K562 (cell line): ENCODE results near the gene VCX3A.

ENCODE experiments used
- EZH2 ChIP-seq: IDR thresholded peaks from 2 replicates; pipeline ENCODE4 v1.6.1; 2012; ENCODE audit warnings: low read depth, mild to moderate bottlenecking, inconsistent platforms, low read length, borderline replicate concordance
- POLR2A ChIP-seq: fragments of 450-650 bp; conservative IDR thresholded peaks from 2 replicates; pipeline ENCODE4 v1.6.1; 2016
- POLR2AphosphoS5 ChIP-seq: IDR thresholded peaks from 2 replicates; pipeline ENCODE4 v1.6.1; 2011; ENCODE audit warnings: mild to moderate bottlenecking, low read depth, low read length, moderate library complexity; ENCODE audit not compliant: control insufficient read depth, insufficient read depth
- SMAD3 ChIP-seq: fragments of 450-650 bp; formaldehyde crosslinking; conservative IDR thresholded peaks from 2 replicates; pipeline ENCODE4 v1.4.0; 2020; ENCODE audit warnings: mild to moderate bottlenecking
- TAF1 ChIP-seq: IDR thresholded peaks from 2 replicates; pipeline ENCODE4 v1.6.1; 2011; ENCODE audit warnings: mild to moderate bottlenecking, low read length, moderate library complexity; ENCODE audit not compliant: insufficient read depth, control insufficient read depth, severe bottlenecking; ENCODE audit errors: extremely low read depth
- TARDBP ChIP-seq: fragments of 450-650 bp; IDR thresholded peaks from 2 replicates; pipeline ENCODE4 v1.6.1; 2016
- ZNF445 ChIP-seq: fragments of 250-450 bp; sonication (Bioruptor Pico); IDR thresholded peaks from 2 replicates; pipeline ENCODE4 v1.4.0; 2020; ENCODE audit warnings: low read depth, mild to moderate bottlenecking, moderate library complexity
- TF ChIP-seq, protein P1 (sequence below): sonication (generic); formaldehyde crosslinking; IDR thresholded peaks from 2 replicates; pipeline ENCODE4 v1.8.1; 2023; ENCODE audit warnings: mild to moderate bottlenecking, missing genetic modification reagents, moderate library complexity
- TF ChIP-seq, protein P2 (sequence below): fragments of 450-650 bp; formaldehyde crosslinking; IDR thresholded peaks from 2 replicates; pipeline ENCODE4 v1.4.0; 2022; ENCODE audit warnings: mild to moderate bottlenecking, moderate library complexity
- TF ChIP-seq, protein P3 (sequence below), 3 experiments: IDR thresholded peaks in 2 of 3; conservative IDR thresholded peaks in 1 of 3; 2 replicates each; pipeline ENCODE4 v1.5.1; 2011 to 2012; ENCODE audit warnings: low read length in 3 of 3, mild to moderate bottlenecking in 3 of 3, control low read depth in 2 of 3, improper control_type of control experiment in 1 of 3, inconsistent platforms in 1 of 3, low read depth in 1 of 3, mixed read lengths in 1 of 3, moderate library complexity in 1 of 3; ENCODE audit not compliant: insufficient read depth in 2 of 3
- TF ChIP-seq, protein P4 (sequence below), 2 experiments: fragments of 450-650 bp in 1 of 2; sonication (generic) in 1 of 2; formaldehyde crosslinking; conservative IDR thresholded peaks; 2 replicates each; pipeline versions ENCODE4 v1.4.0 to v1.8.1; 2020 to 2022; ENCODE audit warnings: mild to moderate bottlenecking in 1 of 2, missing genetic modification reagents in 1 of 2
- TF ChIP-seq, protein P5 (sequence below): fragments of 250-450 bp; sonication (Bioruptor Pico); IDR thresholded peaks from 2 replicates; pipeline ENCODE4 v1.5.0; 2022; ENCODE audit warnings: mild to moderate bottlenecking
- TF ChIP-seq, protein P6 (sequence below): fragments of 250-450 bp; sonication (Bioruptor Pico); IDR thresholded peaks from 2 replicates; pipeline ENCODE4 v1.4.0; 2020
- TF ChIP-seq, protein P7 (sequence below): fragments of 250-450 bp; sonication (Bioruptor Pico); IDR thresholded peaks from 2 replicates; pipeline ENCODE4 v1.8.0; 2021; ENCODE audit warnings: borderline replicate concordance, mild to moderate bottlenecking, moderate library complexity; ENCODE audit not compliant: poor library complexity, severe bottlenecking

DNA sequence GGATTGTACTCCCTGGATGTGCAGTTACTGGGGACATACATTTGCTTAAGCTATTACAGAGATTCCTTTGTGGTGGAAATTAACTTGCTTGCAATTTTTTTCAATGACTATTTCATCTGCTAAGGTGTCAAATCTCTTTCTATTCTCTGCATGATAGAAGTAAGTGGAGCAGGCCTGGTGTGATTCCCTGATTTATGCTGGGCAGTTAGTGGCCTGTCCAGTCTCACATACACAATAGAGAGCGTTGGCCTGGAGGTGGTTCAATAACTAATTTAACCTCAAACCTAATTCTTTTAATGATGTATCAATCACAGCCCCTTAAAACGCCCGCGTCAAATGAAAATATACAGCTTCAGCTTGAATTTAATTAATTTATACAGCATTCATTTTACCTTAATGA lies 28.5 kb downstream of the VCX3A start:
- no peak for TF ChIP-seq EZH2
- no peak for TF ChIP-seq POLR2A
- TF ChIP-seq, protein P1, sequence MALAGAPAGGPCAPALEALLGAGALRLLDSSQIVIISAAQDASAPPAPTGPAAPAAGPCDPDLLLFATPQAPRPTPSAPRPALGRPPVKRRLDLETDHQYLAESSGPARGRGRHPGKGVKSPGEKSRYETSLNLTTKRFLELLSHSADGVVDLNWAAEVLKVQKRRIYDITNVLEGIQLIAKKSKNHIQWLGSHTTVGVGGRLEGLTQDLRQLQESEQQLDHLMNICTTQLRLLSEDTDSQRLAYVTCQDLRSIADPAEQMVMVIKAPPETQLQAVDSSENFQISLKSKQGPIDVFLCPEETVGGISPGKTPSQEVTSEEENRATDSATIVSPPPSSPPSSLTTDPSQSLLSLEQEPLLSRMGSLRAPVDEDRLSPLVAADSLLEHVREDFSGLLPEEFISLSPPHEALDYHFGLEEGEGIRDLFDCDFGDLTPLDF = no peak
- no peak for TF ChIP-seq TARDBP
- TF ChIP-seq, protein P2, sequence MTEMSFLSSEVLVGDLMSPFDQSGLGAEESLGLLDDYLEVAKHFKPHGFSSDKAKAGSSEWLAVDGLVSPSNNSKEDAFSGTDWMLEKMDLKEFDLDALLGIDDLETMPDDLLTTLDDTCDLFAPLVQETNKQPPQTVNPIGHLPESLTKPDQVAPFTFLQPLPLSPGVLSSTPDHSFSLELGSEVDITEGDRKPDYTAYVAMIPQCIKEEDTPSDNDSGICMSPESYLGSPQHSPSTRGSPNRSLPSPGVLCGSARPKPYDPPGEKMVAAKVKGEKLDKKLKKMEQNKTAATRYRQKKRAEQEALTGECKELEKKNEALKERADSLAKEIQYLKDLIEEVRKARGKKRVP (CRISPR knock-in tag) = no peak
- TF ChIP-seq ZNF445 (CRISPR knock-in tag) = no peak
- no peak for TF ChIP-seq SMAD3 (CRISPR knock-in tag)
- no peak for TF ChIP-seq POLR2AphosphoS5
- TF ChIP-seq, protein P3, sequence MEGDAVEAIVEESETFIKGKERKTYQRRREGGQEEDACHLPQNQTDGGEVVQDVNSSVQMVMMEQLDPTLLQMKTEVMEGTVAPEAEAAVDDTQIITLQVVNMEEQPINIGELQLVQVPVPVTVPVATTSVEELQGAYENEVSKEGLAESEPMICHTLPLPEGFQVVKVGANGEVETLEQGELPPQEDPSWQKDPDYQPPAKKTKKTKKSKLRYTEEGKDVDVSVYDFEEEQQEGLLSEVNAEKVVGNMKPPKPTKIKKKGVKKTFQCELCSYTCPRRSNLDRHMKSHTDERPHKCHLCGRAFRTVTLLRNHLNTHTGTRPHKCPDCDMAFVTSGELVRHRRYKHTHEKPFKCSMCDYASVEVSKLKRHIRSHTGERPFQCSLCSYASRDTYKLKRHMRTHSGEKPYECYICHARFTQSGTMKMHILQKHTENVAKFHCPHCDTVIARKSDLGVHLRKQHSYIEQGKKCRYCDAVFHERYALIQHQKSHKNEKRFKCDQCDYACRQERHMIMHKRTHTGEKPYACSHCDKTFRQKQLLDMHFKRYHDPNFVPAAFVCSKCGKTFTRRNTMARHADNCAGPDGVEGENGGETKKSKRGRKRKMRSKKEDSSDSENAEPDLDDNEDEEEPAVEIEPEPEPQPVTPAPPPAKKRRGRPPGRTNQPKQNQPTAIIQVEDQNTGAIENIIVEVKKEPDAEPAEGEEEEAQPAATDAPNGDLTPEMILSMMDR (IDR thresholded peaks at IDR 0.05 in 2 of 3, conservative IDR thresholded peaks at IDR 0.05 in 1 of 3; ENCODE audit: insufficient read depth in 2 of 3, low read depth in 1 of 3, low read length in 3 of 3) = no peak
- TF ChIP-seq, protein P4, sequence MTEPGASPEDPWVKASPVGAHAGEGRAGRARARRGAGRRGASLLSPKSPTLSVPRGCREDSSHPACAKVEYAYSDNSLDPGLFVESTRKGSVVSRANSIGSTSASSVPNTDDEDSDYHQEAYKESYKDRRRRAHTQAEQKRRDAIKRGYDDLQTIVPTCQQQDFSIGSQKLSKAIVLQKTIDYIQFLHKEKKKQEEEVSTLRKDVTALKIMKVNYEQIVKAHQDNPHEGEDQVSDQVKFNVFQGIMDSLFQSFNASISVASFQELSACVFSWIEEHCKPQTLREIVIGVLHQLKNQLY (CRISPR knock-in tag; conservative IDR thresholded peaks at IDR 0.05) = no peak
- TF ChIP-seq TAF1 = no peak
- TF ChIP-seq, protein P5, sequence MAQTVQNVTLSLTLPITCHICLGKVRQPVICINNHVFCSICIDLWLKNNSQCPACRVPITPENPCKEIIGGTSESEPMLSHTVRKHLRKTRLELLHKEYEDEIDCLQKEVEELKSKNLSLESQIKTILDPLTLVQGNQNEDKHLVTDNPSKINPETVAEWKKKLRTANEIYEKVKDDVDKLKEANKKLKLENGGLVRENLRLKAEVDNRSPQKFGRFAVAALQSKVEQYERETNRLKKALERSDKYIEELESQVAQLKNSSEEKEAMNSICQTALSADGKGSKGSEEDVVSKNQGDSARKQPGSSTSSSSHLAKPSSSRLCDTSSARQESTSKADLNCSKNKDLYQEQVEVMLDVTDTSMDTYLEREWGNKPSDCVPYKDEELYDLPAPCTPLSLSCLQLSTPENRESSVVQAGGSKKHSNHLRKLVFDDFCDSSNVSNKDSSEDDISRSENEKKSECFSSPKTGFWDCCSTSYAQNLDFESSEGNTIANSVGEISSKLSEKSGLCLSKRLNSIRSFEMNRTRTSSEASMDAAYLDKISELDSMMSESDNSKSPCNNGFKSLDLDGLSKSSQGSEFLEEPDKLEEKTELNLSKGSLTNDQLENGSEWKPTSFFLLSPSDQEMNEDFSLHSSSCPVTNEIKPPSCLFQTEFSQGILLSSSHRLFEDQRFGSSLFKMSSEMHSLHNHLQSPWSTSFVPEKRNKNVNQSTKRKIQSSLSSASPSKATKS (CRISPR knock-in tag) = no peak
- TF ChIP-seq, protein P6, sequence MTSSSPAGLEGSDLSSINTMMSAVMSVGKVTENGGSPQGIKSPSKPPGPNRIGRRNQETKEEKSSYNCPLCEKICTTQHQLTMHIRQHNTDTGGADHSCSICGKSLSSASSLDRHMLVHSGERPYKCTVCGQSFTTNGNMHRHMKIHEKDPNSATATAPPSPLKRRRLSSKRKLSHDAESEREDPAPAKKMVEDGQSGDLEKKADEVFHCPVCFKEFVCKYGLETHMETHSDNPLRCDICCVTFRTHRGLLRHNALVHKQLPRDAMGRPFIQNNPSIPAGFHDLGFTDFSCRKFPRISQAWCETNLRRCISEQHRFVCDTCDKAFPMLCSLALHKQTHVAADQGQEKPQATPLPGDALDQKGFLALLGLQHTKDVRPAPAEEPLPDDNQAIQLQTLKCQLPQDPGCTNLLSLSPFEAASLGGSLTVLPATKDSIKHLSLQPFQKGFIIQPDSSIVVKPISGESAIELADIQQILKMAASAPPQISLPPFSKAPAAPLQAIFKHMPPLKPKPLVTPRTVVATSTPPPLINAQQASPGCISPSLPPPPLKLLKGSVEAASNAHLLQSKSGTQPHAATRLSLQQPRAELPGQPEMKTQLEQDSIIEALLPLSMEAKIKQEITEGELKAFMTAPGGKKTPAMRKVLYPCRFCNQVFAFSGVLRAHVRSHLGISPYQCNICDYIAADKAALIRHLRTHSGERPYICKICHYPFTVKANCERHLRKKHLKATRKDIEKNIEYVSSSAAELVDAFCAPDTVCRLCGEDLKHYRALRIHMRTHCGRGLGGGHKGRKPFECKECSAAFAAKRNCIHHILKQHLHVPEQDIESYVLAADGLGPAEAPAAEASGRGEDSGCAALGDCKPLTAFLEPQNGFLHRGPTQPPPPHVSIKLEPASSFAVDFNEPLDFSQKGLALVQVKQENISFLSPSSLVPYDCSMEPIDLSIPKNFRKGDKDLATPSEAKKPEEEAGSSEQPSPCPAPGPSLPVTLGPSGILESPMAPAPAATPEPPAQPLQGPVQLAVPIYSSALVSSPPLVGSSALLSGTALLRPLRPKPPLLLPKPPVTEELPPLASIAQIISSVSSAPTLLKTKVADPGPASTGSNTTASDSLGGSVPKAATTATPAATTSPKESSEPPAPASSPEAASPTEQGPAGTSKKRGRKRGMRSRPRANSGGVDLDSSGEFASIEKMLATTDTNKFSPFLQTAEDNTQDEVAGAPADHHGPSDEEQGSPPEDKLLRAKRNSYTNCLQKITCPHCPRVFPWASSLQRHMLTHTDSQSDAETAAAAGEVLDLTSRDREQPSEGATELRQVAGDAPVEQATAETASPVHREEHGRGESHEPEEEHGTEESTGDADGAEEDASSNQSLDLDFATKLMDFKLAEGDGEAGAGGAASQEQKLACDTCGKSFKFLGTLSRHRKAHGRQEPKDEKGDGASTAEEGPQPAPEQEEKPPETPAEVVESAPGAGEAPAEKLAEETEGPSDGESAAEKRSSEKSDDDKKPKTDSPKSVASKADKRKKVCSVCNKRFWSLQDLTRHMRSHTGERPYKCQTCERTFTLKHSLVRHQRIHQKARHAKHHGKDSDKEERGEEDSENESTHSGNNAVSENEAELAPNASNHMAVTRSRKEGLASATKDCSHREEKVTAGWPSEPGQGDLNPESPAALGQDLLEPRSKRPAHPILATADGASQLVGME (CRISPR knock-in tag) = no peak
- TF ChIP-seq, protein P7, sequence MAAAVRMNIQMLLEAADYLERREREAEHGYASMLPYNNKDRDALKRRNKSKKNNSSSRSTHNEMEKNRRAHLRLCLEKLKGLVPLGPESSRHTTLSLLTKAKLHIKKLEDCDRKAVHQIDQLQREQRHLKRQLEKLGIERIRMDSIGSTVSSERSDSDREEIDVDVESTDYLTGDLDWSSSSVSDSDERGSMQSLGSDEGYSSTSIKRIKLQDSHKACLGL (CRISPR knock-in tag) = no peak
